A549 (cell line): ENCODE results near the gene E2F7. TPM values are rescaled to one million over a fixed set of nuclear protein-coding genes. Genes with fewer than 3 reads are reported as not detected.

Experiments
- ATAC-seq, 2 experiments: fragments of 200-7000 bp in 1 of 2; fragments of >200 bp in 1 of 2; cut with Nextera tagmentation in 1 of 2; cut with Tn5 transposase in 1 of 2; 3 replicates each; pipeline versions ENCODE4 v1.8.0 to v1.9.1; 2018 to 2020; ENCODE audit warnings: mild to moderate bottlenecking in 1 of 2, moderate library complexity in 1 of 2
- CTCF ChIA-PET: fragments of 300-600 bp; sonication (Branson Sonifier 250); formaldehyde crosslinking; extraction: SDS; loops from one replicate; lab custom pipeline; 2021; ENCODE audit warnings: antibody characterized with exemption, inconsistent platforms; lab: Yijun Ruan, JAX
- POLR2A ChIA-PET: fragments of 350-600 bp; formaldehyde crosslinking; extraction: SDS; loops from one replicate; lab custom pipeline; 2021; ENCODE audit warnings: antibody characterized with exemption, inconsistent platforms; lab: Yijun Ruan, JAX
- DNase-seq, 2 experiments: peaks; one replicate each; pipeline versions ENCODE4 v3.0.0 to v3.0.0-alpha.2; 2011 to 2016; ENCODE audit warnings: low read depth in 1 of 2, low spot score in 1 of 2
- FAIRE-seq: peaks from 2 replicates; lab custom pipeline; 2011; peaks lifted over from hg19 to GRCh38; lab: Jason Lieb, UNC
- H3K27ac ChIP-seq, 2 experiments: fragments of >200 bp; sonication (Bioruptor Twin); formaldehyde crosslinking; 3 replicates each; pipeline ENCODE4 v1.5.1; 2016 to 2017
- H3K4me1 ChIP-seq: fragments of >200 bp; sonication (Bioruptor Twin); formaldehyde crosslinking; 3 replicates; pipeline ENCODE4 v1.6.1; 2016
- H3K4me2 ChIP-seq: fragments of >200 bp; sonication (Bioruptor Twin); formaldehyde crosslinking; 3 replicates; pipeline ENCODE4 v1.6.1; 2016
- H3K4me3 ChIP-seq: fragments of >200 bp; sonication (Bioruptor Twin); formaldehyde crosslinking; 3 replicates; pipeline ENCODE4 v1.5.1; 2016
- H3K9me3 ChIP-seq: fragments of >200 bp; sonication (Bioruptor Twin); formaldehyde crosslinking; 3 replicates; pipeline ENCODE4 v1.6.1; 2016
- ATOH8 ChIP-seq: fragments of 250-450 bp; sonication (Bioruptor Pico); IDR thresholded peaks from 2 replicates; pipeline ENCODE4 v1.5.0; 2020; ENCODE audit warnings: low read depth, mild to moderate bottlenecking, moderate library complexity
- CBX8 ChIP-seq: fragments of 200-600 bp; sonication (generic); IDR thresholded peaks from 2 replicates; pipeline ENCODE4 v1.6.1; 2016
- CEBPB ChIP-seq, 2 experiments: fragments of >200 bp in 1 of 2; sonication (Bioruptor Twin) in 1 of 2; formaldehyde crosslinking in 1 of 2; IDR thresholded peaks; 2 replicates each; pipeline ENCODE4 v1.6.1; 2012 to 2016
- CHD2 ChIP-seq: fragments of 150-350 bp; IDR thresholded peaks from 2 replicates; pipeline ENCODE4 v1.6.1; 2014; ENCODE audit warnings: low read length; ENCODE audit not compliant: partially characterized antibody
- CHD4 ChIP-seq: fragments of 200-600 bp; sonication (generic); IDR thresholded peaks from 2 replicates; pipeline ENCODE4 v1.6.1; 2016; ENCODE audit warnings: antibody characterized with exemption, mild to moderate bottlenecking, borderline replicate concordance
- CTCF ChIP-seq: fragments of >200 bp; sonication (Bioruptor Twin); formaldehyde crosslinking; IDR thresholded peaks from 3 replicates; pipeline ENCODE4 v1.5.1; 2016
- EHF ChIP-seq: fragments of 250-450 bp; sonication (Bioruptor Pico); IDR thresholded peaks from 2 replicates; pipeline ENCODE4 v1.5.0; 2020; ENCODE audit warnings: mild to moderate bottlenecking
- EHMT2 ChIP-seq: fragments of 200-600 bp; sonication (generic); IDR thresholded peaks from 2 replicates; pipeline ENCODE4 v1.6.1; 2016; ENCODE audit warnings: antibody characterized with exemption, low read depth, mild to moderate bottlenecking, moderate library complexity
- EP300 ChIP-seq, 2 experiments: fragments of >200 bp; sonication (Bioruptor Twin); formaldehyde crosslinking; IDR thresholded peaks; 2 replicates in 1 of 2; 3 replicates in 1 of 2; pipeline ENCODE4 v1.6.1; 2016 to 2017
- ESRRA ChIP-seq: fragments of 150-350 bp; IDR thresholded peaks from 2 replicates; pipeline ENCODE4 v1.6.1; 2014; ENCODE audit warnings: mild to moderate bottlenecking, low read length, borderline replicate concordance
- FOXS1 ChIP-seq: fragments of 250-450 bp; sonication (Bioruptor Pico); IDR thresholded peaks from 2 replicates; pipeline ENCODE4 v1.5.0; 2020; ENCODE audit warnings: mild to moderate bottlenecking, moderate library complexity
- GATA3 ChIP-seq: IDR thresholded peaks from 2 replicates; pipeline ENCODE4 v1.6.1; 2012; ENCODE audit warnings: borderline replicate concordance
- HDAC2 ChIP-seq: fragments of 200-600 bp; sonication (generic); IDR thresholded peaks from 2 replicates; pipeline ENCODE4 v1.6.1; 2016
- HEYL ChIP-seq: fragments of 250-450 bp; sonication (Bioruptor Pico); IDR thresholded peaks from 2 replicates; pipeline ENCODE4 v1.8.0; 2021; ENCODE audit warnings: mild to moderate bottlenecking, moderate library complexity
- HOXA7 ChIP-seq: fragments of 250-450 bp; sonication (Bioruptor Pico); IDR thresholded peaks from 2 replicates; pipeline ENCODE4 v1.5.0; 2020; ENCODE audit warnings: mild to moderate bottlenecking, moderate library complexity
- HOXB13 ChIP-seq: fragments of 250-450 bp; sonication (Bioruptor Pico); IDR thresholded peaks from 2 replicates; pipeline ENCODE4 v1.5.0; 2020; ENCODE audit warnings: low read depth, mild to moderate bottlenecking, moderate library complexity
- HOXB5 ChIP-seq: fragments of 250-450 bp; sonication (Bioruptor Pico); IDR thresholded peaks from 2 replicates; pipeline ENCODE4 v1.5.0; 2020; ENCODE audit warnings: mild to moderate bottlenecking, moderate library complexity
- JUN ChIP-seq, 2 experiments: fragments of >200 bp; sonication (Bioruptor Twin); formaldehyde crosslinking; IDR thresholded peaks; 2 replicates in 1 of 2; 3 replicates in 1 of 2; pipeline ENCODE4 v1.6.1; 2016 to 2017
- JUNB ChIP-seq: fragments of >200 bp; sonication (Bioruptor Twin); formaldehyde crosslinking; IDR thresholded peaks from 2 replicates; pipeline ENCODE4 v1.6.1; 2016
- KDM1A ChIP-seq: fragments of 200-600 bp; sonication (generic); IDR thresholded peaks from 2 replicates; pipeline ENCODE4 v1.6.1; 2016; ENCODE audit warnings: low read depth, mild to moderate bottlenecking
- MAX ChIP-seq: IDR thresholded peaks from 2 replicates; pipeline ENCODE4 v1.6.1; 2012
- MAZ ChIP-seq: fragments of 150-350 bp; IDR thresholded peaks from 2 replicates; pipeline ENCODE4 v1.6.1; 2014; ENCODE audit warnings: antibody characterized with exemption, low read depth, low read length, borderline replicate concordance
- NFE2L2 ChIP-seq: fragments of 150-350 bp; conservative IDR thresholded peaks from 2 replicates; pipeline ENCODE4 v1.6.1; 2014; ENCODE audit warnings: low read length
- PHF8 ChIP-seq: fragments of 200-600 bp; sonication (generic); IDR thresholded peaks from 2 replicates; pipeline ENCODE4 v1.6.1; 2016; ENCODE audit warnings: low read depth, mild to moderate bottlenecking, antibody characterized with exemption, moderate library complexity, borderline replicate concordance
- RAD21 ChIP-seq, 2 experiments: fragments of >200 bp in 1 of 2; sonication (Bioruptor Twin) in 1 of 2; formaldehyde crosslinking in 1 of 2; IDR thresholded peaks in 1 of 2; conservative IDR thresholded peaks in 1 of 2; 2 replicates in 1 of 2; 3 replicates in 1 of 2; pipeline ENCODE4 v1.6.1; 2012 to 2018; ENCODE audit warnings: inconsistent platforms in 1 of 2
- RARB ChIP-seq: fragments of 250-450 bp; sonication (Bioruptor Pico); IDR thresholded peaks from 2 replicates; pipeline ENCODE4 v1.8.0; 2021; ENCODE audit warnings: mild to moderate bottlenecking, moderate library complexity
- REST ChIP-seq: fragments of 200-600 bp; sonication (generic); IDR thresholded peaks from 2 replicates; pipeline ENCODE4 v1.6.1; 2016; ENCODE audit warnings: antibody characterized with exemption, mild to moderate bottlenecking, moderate library complexity
- RNF2 ChIP-seq: fragments of 200-600 bp; sonication (generic); IDR thresholded peaks from 2 replicates; pipeline ENCODE4 v1.6.1; 2016; ENCODE audit warnings: low read depth, mild to moderate bottlenecking, antibody characterized with exemption, moderate library complexity, borderline replicate concordance
- TFCP2L1 ChIP-seq: fragments of 250-450 bp; sonication (Bioruptor Pico); IDR thresholded peaks from 2 replicates; pipeline ENCODE4 v1.5.0; 2021; ENCODE audit warnings: mild to moderate bottlenecking
- TP53 ChIP-seq: fragments of 250-450 bp; sonication (Bioruptor Pico); IDR thresholded peaks from 2 replicates; pipeline ENCODE4 v1.5.0; 2021; ENCODE audit warnings: mild to moderate bottlenecking, moderate library complexity
- WGBS: methylation state at CpG from one replicate; pipeline ENCODE4 v1.1.6; 2017; ENCODE audit errors: missing lambda C conversion rate; 5-methylcytosine and 5-hydroxymethylcytosine counted together
- polyA plus RNA-seq, 4 experiments: library from polyadenylated mRNA; depleted of rRNA in 3 of 4; stranded (reverse); fragments of >200 nt; fragmentation: RNase III in 1 of 4; extraction: RNeasy Plus Mini Kit Qiagen cat#74134 plus additional on column Dnase treatment in 1 of 4; gene quantifications; 2 replicates in 3 of 4; 3 replicates in 1 of 4; pipeline ENCODE4 v1.2.3, GENCODE V29; 2011 to 2017

The E2F7 gene
- polyA plus RNA-seq, 2 of the 4 experiments (the other 2 are of a cell fraction), result 5.0 to 12.2 TPM

GRCh38 chr12:76997011-76997780 is 68.2 kb downstream of the E2F7 start:
- Histone ChIP-seq H3K4me1 (no peaks in the 10 kb centered on the region), H3K4me3 (no peak overlapping the region), H3K4me2 (no peak overlapping the region), H3K27ac (no peak overlapping the region), H3K9me3 (no peaks in the 10 kb centered on the region)
- ChIA-PET CTCF (interaction anchor here (1.2 to 7.1 kb wide), 2 partner anchors 11 to 13 kb away, joined by 3 to 38 read pairs; no protein-coding TSS in a partner anchor), POLR2A (no interaction called here)
- TF ChIP-seq MAZ, result no peak
- TF ChIP-seq NFE2L2, result no peak
- no peak for TF ChIP-seq GATA3
- TF ChIP-seq ATOH8 (CRISPR knock-in tag), result no peak
- TF ChIP-seq HDAC2, result no peak
- no peak for TF ChIP-seq EP300 (IDR thresholded peaks at IDR 0.05)
- TF ChIP-seq CEBPB (IDR thresholded peaks at IDR 0.05), result no peak
- no peak for TF ChIP-seq RAD21 (conservative IDR thresholded peaks at IDR 0.05 in 1 of 2, IDR thresholded peaks at IDR 0.05 in 1 of 2)
- no peak for TF ChIP-seq CHD4
- no peak for TF ChIP-seq TP53 (CRISPR knock-in tag)
- DNase-seq, result no peak
- no peak for FAIRE-seq
- 43% methylated on average over 4 of the region's 4 CpGs for WGBS
- ATAC-seq, result no peak

GRCh38 chr12:76990716-76991115 is 74.7 kb downstream of the E2F7 start:
- H3K27ac ChIP-seq, result no peak overlapping the region
- DNase-seq, result no peak
- ChIA-PET CTCF (interaction anchor here (3.3 kb wide), 1 partner anchor 20 kb away, joined by 14 read pairs; no protein-coding TSS in a partner anchor), POLR2A (no interaction called here)
- ATAC-seq, result no peak
- no peak for FAIRE-seq
- TF ChIP-seq KDM1A (no peak), JUNB (no peak), HEYL (CRISPR knock-in tag) (no peak), HOXB13 (CRISPR knock-in tag) (no peak), RNF2 (no peak), GATA3 (no peak), HOXA7 (CRISPR knock-in tag) (no peak)
- WGBS, result 3% methylated on average over 1 of the region's 1 CpG
- no peak overlapping the region for H3K4me2 ChIP-seq
- no peaks in the 10 kb centered on the region for H3K4me1 ChIP-seq
- no peaks in the 10 kb centered on the region for H3K9me3 ChIP-seq
- no peak overlapping the region for H3K4me3 ChIP-seq

GRCh38 chr12:76984566-76984965 is 80.8 kb downstream of the E2F7 start:
- CTCF ChIA-PET, result interaction anchor here (0.6 kb wide), 1 partner anchor 10 kb away, joined by 5 read pairs; no protein-coding TSS in a partner anchor
- POLR2A ChIA-PET, result no interaction called here
- H3K9me3 ChIP-seq, result peaks cover 8% of the 10 kb centered on the region; the same call in 2 of the 3 replicates
- no peak overlapping the region for H3K4me2 ChIP-seq
- DNase-seq (no peak), FAIRE-seq (no peak), ATAC-seq (no peak)
- WGBS, result 82% methylated on average over 24 of the region's 26 CpGs
- no peak overlapping the region for H3K27ac ChIP-seq
- H3K4me1 ChIP-seq, result no peaks in the 10 kb centered on the region
- H3K4me3 ChIP-seq, result no peak overlapping the region
- TF ChIP-seq ESRRA (no peak), CBX8 (no peak), FOXS1 (no peak), CHD2 (no peak), HOXB5 (CRISPR knock-in tag) (no peak), REST (no peak), EHF (CRISPR knock-in tag) (no peak), CTCF (no peak), RARB (CRISPR knock-in tag) (no peak), EHMT2 (no peak), PHF8 (no peak), JUN (IDR thresholded peaks at IDR 0.05) (no peak), TFCP2L1 (CRISPR knock-in tag) (no peak), MAX (no peak)
